Motor neuron (in vitro differentiated cells): ENCODE data around the gene PIK3CB. TPM values are rescaled to one million over a fixed set of nuclear protein-coding genes. Genes with fewer than 3 reads are reported as not detected.

Experiments used
- total RNA-seq, 8 experiments: library from RNA; unstranded; fragments of 300-600 nt; gene quantifications; 2 replicates each; pipeline versions ENCODE4 v1.2.3 to v1.2.4, GENCODE V29; 2022

The PIK3CB gene
- total RNA-seq, 8 experiments from 2014 or later, result 5.8 to 21.0 (median 10.6) TPM

Other genes with a start within 250 kb of the PIK3CB start
- 10 to 100 TPM; 12.2 to 53.3 (median 34.3) TPM for gene CEP70, start 240.7 kb downstream of the PIK3CB start, total RNA-seq
- gene FAIM, start 226.2 kb downstream of the PIK3CB start, total RNA-seq, result 10 to 100 TPM in 7 of 8 experiments, 1 to 10 TPM in 1; 7.3 to 25.3 (median 12.7) TPM
- 1 to 10 TPM in 2 of 8 experiments, under 1 TPM in 6; 0.05 to 3.9 (median 0.29) TPM for gene FOXL2, start 112.2 kb upstream of the PIK3CB start, total RNA-seq
- gene FOXL2NB, start 112.3 kb upstream of the PIK3CB start, total RNA-seq, result 10 to 100 TPM in 1 of 8 experiments, 1 to 10 TPM in 1, under 1 TPM in 6; 0.05 to 10.7 (median 0.27) TPM
- under 1 TPM in 1 of 8 experiments, not detected in 7; 0.52 TPM for gene PRR23A, start 171.3 kb upstream of the PIK3CB start, total RNA-seq
- gene PRR23B, start 186.0 kb upstream of the PIK3CB start, total RNA-seq, result under 1 TPM in 3 of 8 experiments, not detected in 5; 0.14 to 0.71 (median 0.20) TPM
- gene PRR23C, start 210.0 kb upstream of the PIK3CB start, total RNA-seq, result under 1 TPM in 3 of 8 experiments, not detected in 5; 0.05 to 0.17 (median 0.14) TPM